Endothelial cell (in vitro differentiated cells): Measurements from ENCODE around the gene MATK. TPM values are rescaled to one million over a fixed set of nuclear protein-coding genes. Genes with fewer than 3 reads are reported as not detected.

Experiments
- DNase-seq: peaks from one replicate; pipeline ENCODE4 v3.0.0; 2021; ENCODE audit warnings: low spot score
- H3K27ac Mint-ChIP-seq: one replicate; pipeline ENCODE4 v1.8.0; 2021; ENCODE audit warnings: mixed read lengths, inconsistent platforms; ENCODE audit not compliant: unreplicated experiment
- H3K27me3 Mint-ChIP-seq: one replicate; pipeline ENCODE4 v1.8.0; 2021; ENCODE audit warnings: mild to moderate bottlenecking, moderate library complexity, mixed read lengths, inconsistent platforms; ENCODE audit not compliant: unreplicated experiment
- H3K36me3 Mint-ChIP-seq: one replicate; pipeline ENCODE4 v1.8.0; 2021; ENCODE audit warnings: mild to moderate bottlenecking, low read depth, mixed read lengths, inconsistent platforms; ENCODE audit not compliant: unreplicated experiment
- H3K4me1 Mint-ChIP-seq: one replicate; pipeline ENCODE4 v1.8.0; 2021; ENCODE audit warnings: mild to moderate bottlenecking, mixed read lengths, inconsistent platforms; ENCODE audit not compliant: unreplicated experiment
- H3K4me3 Mint-ChIP-seq: one replicate; pipeline ENCODE4 v1.8.0; 2021; ENCODE audit warnings: mild to moderate bottlenecking, mixed read lengths, inconsistent platforms; ENCODE audit not compliant: unreplicated experiment
- H3K9me3 Mint-ChIP-seq: one replicate; pipeline ENCODE4 v1.8.0; 2021; ENCODE audit warnings: mixed read lengths, inconsistent platforms; ENCODE audit not compliant: unreplicated experiment
- long read RNA-seq: library from polyadenylated mRNA; unstranded; transcript quantifications from one replicate; pipeline ENCODE4 v2.0.0, GENCODE V29; 2020; ENCODE audit not compliant: unreplicated experiment
- total RNA-seq: library from RNA; stranded (reverse); fragmentation: NEBNext Ultra II Directional; extraction: Animal tissue kit (Norgen Biotek cat#: 25700); gene quantifications from one replicate; pipeline ENCODE4 v1.2.1, GENCODE V29; 2021; ENCODE audit not compliant: unreplicated experiment
- TF ChIP-seq, protein P1 (sequence below): fragments of 200-600 bp; sonication (generic); IDR thresholded peaks from one replicate; pipeline ENCODE4 v1.5.0; 2021; ENCODE audit warnings: antibody characterized with exemption; ENCODE audit not compliant: unreplicated experiment

The MATK gene, protein sequence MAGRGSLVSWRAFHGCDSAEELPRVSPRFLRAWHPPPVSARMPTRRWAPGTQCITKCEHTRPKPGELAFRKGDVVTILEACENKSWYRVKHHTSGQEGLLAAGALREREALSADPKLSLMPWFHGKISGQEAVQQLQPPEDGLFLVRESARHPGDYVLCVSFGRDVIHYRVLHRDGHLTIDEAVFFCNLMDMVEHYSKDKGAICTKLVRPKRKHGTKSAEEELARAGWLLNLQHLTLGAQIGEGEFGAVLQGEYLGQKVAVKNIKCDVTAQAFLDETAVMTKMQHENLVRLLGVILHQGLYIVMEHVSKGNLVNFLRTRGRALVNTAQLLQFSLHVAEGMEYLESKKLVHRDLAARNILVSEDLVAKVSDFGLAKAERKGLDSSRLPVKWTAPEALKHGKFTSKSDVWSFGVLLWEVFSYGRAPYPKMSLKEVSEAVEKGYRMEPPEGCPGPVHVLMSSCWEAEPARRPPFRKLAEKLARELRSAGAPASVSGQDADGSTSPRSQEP
- total RNA-seq = 10.9 TPM
- long read RNA-seq, transcript MATK-202 (13 exons, 1,907 nt) = minor isoform, 5 of 15 reads
- long read RNA-seq, transcript MATK-201 (14 exons, 2,133 nt) = major isoform, 7 of 15 reads
- long read RNA-seq, partial matches to known transcripts = 1 of 15 reads
- long read RNA-seq, other reads (novel, unspliced or antisense) = 2 of 15 reads

DNA sequence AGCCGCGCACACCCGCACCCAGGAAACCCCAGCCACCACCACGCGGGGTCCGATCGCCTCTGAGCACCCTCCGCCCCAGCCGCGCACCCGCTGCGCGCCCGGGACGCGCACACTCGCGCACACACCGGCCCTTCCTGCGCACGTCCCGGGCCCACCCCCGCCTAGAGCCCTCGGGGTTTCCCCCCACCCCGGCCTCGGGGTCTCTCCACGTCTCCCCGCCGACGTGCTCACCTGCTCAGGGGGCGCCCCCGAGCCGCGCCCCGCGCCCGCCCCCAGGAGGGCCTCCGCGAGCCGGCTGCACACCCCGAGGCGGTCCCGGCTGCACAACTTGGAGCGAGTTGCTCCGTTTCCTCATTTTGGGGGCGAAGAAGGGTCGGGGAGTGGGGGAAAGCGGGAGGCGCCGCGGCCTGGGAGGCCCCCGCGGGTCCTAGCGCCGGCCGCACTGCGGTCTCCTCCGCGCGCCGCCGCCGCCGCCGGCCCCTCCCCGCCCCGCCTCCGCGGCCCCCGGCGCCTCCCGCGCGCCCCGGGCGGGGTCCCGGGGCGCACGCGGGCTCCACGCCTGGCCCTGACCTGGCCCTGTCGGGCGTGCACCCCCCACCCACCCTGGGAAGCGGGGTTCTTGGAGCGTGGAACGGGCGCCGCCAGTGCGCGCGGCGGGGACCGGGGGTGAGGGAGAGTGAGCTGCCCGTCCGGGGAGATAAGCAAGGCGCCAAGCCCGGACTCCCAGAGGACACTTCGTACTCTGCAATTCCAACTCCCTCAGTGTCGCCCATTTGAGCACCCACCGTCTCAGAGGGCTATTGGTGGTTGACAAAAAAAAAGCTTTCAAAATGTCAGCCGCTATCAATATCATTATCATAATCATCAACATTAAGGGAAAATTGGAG lies at the start of gene MATK:
Gene MATK (minus strand): TSS at position 444 of the 887 bp plus-strand sequence. CDS start 1,246 bp downstream, outside the sequence.
- TF ChIP-seq, protein P1, sequence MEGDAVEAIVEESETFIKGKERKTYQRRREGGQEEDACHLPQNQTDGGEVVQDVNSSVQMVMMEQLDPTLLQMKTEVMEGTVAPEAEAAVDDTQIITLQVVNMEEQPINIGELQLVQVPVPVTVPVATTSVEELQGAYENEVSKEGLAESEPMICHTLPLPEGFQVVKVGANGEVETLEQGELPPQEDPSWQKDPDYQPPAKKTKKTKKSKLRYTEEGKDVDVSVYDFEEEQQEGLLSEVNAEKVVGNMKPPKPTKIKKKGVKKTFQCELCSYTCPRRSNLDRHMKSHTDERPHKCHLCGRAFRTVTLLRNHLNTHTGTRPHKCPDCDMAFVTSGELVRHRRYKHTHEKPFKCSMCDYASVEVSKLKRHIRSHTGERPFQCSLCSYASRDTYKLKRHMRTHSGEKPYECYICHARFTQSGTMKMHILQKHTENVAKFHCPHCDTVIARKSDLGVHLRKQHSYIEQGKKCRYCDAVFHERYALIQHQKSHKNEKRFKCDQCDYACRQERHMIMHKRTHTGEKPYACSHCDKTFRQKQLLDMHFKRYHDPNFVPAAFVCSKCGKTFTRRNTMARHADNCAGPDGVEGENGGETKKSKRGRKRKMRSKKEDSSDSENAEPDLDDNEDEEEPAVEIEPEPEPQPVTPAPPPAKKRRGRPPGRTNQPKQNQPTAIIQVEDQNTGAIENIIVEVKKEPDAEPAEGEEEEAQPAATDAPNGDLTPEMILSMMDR = no peak
- H3K4me3 Mint-ChIP-seq = peak within 1 kb of the TSS; percentile 71
- H3K27ac Mint-ChIP-seq = no peak within 1 kb of the TSS
- H3K4me1 Mint-ChIP-seq = peaks cover 7% of the 10 kb centered on the region
- peaks cover 16% of the 10 kb centered on the region for H3K27me3 Mint-ChIP-seq
- H3K9me3 Mint-ChIP-seq = peaks cover 11% of the 10 kb centered on the region
- H3K36me3 Mint-ChIP-seq = peaks cover 13% of the 10 kb centered on the region
- DNase-seq = no peak

DNA sequence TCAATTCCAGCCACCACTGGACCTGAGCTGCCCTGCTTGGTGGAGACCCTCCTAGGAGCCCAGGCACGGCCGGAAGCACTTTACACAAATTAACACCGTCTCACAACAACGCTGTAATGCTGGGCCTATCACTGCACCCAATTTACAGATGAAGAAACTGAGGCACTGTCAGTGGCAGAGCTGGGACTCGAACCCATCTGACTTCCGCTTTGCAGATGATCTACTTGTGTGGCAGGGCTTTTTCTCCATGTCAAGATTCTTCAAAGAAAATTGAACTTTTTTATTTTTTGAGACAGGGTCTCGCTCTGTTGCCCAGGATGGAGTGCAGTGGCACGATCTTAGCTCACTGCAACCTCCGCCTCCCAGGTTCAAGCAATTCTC lies 48.9 kb upstream of the MATK start:
- TF ChIP-seq, protein P1 = no peak
- Mint-ChIP-seq H3K4me1 (no peaks in the 10 kb centered on the region), H3K4me3 (no peak overlapping the region), H3K36me3 (no peaks in the 10 kb centered on the region), H3K27me3 (peaks cover 2% of the 10 kb centered on the region), H3K9me3 (no peaks in the 10 kb centered on the region), H3K27ac (no peak overlapping the region)
- DNase-seq = no peak

DNA sequence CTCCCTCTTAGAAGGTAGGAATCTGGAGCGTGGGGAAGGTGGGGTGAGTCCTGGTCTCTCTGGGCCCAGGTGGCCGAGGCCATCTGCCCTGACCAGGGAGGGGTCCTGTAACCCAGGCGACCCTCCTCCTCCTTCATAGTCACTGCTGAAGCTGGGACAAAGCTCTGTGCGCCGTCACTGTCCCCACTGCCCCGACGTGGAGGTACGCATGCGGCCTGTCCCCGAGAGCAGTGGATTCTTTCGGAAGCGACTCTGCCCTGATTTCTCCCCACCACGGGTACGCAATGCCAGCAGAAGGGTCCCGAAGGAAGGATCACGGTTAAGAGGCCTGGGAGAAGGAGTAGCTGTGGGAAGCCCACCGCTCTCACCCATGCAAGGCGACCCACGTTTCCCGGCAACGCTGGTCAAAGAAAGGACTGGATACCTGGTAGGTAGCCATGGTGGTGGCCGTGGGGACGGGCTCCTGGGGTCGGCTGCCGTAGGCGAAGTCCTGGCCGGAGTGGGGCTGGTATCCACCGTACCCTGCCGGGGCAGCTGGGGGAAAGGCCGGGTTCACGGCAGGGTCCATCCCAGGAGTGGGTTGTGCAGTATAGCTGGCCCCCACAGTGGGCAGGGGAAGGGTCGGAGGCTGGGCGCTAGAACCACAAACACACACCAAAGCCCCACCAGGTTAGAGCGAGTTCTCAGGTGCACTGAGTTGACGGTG lies 48.3 kb upstream of the MATK start:
- Mint-ChIP-seq H3K27me3 (peaks cover 2% of the 10 kb centered on the region), H3K4me1 (no peaks in the 10 kb centered on the region), H3K9me3 (no peaks in the 10 kb centered on the region), H3K27ac (no peak overlapping the region), H3K36me3 (no peaks in the 10 kb centered on the region), H3K4me3 (no peak overlapping the region)
- TF ChIP-seq, protein P1 = no peak
- DNase-seq = no peak

DNA sequence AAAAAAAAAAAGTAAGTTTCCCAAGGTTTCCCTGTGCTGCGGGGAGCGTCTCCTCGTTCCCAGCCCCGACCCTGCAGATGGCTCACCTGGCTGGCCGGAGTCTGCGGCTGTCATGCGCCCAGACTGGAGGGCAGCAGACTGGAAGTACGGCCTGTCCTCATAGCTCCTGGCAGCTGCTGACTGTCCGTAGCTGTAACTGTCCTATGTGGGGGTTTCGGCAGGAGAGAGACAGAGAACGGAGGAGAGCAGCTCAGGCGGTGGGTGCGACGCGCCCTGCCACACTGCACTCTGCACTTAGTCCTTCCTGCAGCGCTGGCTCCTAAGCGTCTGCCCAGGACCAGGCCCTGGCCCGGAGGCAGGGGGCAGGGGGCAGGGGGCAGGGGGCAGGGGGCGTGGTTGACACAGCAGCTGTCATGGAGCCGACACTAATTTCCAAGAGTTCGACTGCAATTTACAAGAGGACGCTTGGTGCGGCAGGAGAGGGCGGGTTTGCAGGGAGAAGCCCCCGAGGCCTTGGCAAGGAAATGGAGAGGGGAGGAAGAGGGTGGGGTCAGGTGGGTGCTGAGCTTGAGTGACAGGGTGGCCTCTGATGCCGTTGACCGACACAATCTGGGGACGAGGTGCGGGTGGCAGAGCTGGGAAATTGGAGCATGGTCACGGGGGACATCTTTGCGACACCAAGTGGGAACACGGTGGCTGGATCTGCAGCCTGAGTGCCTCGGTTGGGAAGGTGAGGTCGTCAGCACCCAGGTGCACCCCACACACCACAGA lies 47.6 kb upstream of the MATK start:
- DNase-seq = no peak
- H3K4me3 Mint-ChIP-seq = no peak overlapping the region
- H3K4me1 Mint-ChIP-seq = no peaks in the 10 kb centered on the region
- H3K36me3 Mint-ChIP-seq = no peaks in the 10 kb centered on the region
- no peak overlapping the region for H3K27ac Mint-ChIP-seq
- H3K9me3 Mint-ChIP-seq = no peaks in the 10 kb centered on the region
- TF ChIP-seq, protein P1 = no peak
- H3K27me3 Mint-ChIP-seq = peaks cover 2% of the 10 kb centered on the region
